Measurements from ENCODE around the gene ULK1. TPM values are rescaled to one million over a fixed set of nuclear protein-coding genes. Genes with fewer than 3 reads are reported as not detected.

Gene ULK1
- total RNA-seq, 2 experiments from 2014 or later, result 35.2 to 42.2 TPM

DNA sequence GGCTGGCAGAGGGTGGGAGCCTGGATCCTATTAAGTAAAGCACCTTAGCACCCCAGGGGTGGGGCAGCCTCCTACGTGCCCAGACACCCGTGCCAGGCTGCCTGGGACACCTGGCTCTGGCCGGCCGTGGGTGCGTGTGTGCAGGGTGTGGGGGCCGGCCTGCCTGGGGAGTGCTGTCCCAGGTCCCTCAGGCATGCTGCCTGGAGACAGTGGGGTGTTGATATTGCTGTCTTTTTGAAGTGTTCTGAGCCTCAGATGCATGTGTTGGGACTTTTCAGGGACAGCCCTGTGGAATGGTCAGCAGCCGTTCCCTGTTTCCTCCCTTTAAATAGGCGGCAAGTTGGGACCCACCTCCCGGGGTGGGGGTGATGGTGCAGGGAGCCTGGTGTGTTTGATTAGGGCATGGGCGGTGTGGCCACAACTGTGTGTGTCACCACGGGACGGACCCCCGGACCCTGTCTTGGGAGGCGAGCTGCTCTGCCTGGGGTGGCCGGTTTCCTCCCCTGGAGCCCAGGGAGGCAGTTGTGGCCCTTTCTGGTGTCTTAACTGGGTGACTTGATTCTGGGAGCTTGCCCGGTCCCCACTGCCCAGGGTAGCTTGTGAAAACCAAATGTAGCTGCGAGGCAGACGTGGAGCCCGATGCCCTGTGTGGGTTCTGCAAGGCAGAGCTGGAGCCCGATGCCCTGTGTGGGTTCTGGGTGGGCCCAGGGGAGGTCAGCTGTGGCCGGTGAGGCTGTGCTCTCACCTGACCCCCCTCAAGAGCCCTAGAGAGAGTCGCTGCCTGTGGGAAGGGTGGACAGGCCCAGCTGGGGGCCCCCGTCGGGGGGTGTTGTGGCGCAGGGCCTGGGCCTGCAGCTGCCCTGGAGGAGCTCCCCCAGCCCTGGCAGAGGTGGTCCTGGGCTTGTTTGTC, 8.2 kb downstream of the ULK1 start:
- ChIA-PET CTCF (no interaction called here), POLR2A (interaction anchor here (1.4 kb wide), 1 partner anchor 18 kb away, joined by 3 read pairs; no protein-coding TSS in a partner anchor)
- Mint-ChIP-seq H3K4me1 (peaks cover 10% of the 10 kb centered on the region), H3K27me3 (no peaks in the 10 kb centered on the region), H3K4me3 (no peak overlapping the region), H3K27ac (no peak overlapping the region), H3K36me3 (ENCODE audit: low read depth) (no peaks in the 10 kb centered on the region), H3K9me3 (no peaks in the 10 kb centered on the region)
- no peak for DNase-seq

GRCh38 chr12:131903270-131904255, 9.1 kb downstream of the ULK1 start:
- Mint-ChIP-seq H3K27ac (no peak overlapping the region), H3K27me3 (no peaks in the 10 kb centered on the region), H3K4me1 (peaks cover 6% of the 10 kb centered on the region), H3K36me3 (ENCODE audit: low read depth) (no peaks in the 10 kb centered on the region), H3K4me3 (no peak overlapping the region), H3K9me3 (no peaks in the 10 kb centered on the region)
- no peak for DNase-seq
- POLR2A ChIA-PET, result interaction anchor here (1.4 kb wide), 1 partner anchor 19 kb away, joined by 3 read pairs; no protein-coding TSS in a partner anchor
- CTCF ChIA-PET, result no interaction called here

- H3K9me3 Mint-ChIP-seq, result no peaks in the 10 kb centered on the region
- no peak for DNase-seq
- H3K4me1 Mint-ChIP-seq, result peaks cover 6% of the 10 kb centered on the region
- no peak overlapping the region for H3K27ac Mint-ChIP-seq
- no peak overlapping the region for H3K4me3 Mint-ChIP-seq
- ChIA-PET CTCF (no interaction called here), POLR2A (no interaction called here)
- no peaks in the 10 kb centered on the region for H3K27me3 Mint-ChIP-seq
- no peaks in the 10 kb centered on the region for H3K36me3 Mint-ChIP-seq (ENCODE audit: low read depth)
Observed at GRCh38 chr12:131904346-131904745, 9.9 kb downstream of the ULK1 start.

- H3K27ac Mint-ChIP-seq, result no peak overlapping the region
- H3K27me3 Mint-ChIP-seq, result no peaks in the 10 kb centered on the region
- peaks cover 4% of the 10 kb centered on the region for H3K4me1 Mint-ChIP-seq
- no peak for DNase-seq
- CTCF ChIA-PET, result no interaction called here
- no peak overlapping the region for H3K4me3 Mint-ChIP-seq
- H3K9me3 Mint-ChIP-seq, result no peaks in the 10 kb centered on the region
- POLR2A ChIA-PET, result no interaction called here
- no peaks in the 10 kb centered on the region for H3K36me3 Mint-ChIP-seq (ENCODE audit: low read depth)
Observed at GRCh38 chr12:131905081-131905629, 10.7 kb downstream of the ULK1 start.

DNA sequence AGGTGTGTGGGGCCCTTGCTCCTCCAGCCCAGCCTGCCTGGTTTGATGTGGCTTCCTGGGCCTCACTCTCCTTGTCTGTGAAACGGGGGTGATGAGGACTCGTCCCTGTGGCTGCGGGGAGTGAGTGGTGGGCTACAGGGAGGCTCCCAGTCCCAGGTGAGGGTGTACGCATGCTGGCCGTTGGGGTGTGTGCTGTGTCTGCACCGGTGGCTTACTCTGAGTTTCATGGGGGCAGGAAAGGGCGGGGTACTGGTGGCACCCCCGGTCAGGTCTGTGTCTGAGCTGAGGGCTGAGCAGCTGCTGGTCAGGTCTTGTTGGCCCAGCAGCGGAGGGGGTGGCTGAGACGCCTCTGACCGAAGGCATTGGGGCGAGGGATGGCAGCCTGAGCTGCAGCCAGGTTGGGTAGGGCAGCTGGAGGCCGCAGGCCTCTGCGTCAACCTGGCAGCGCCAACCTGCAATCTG, 11.2 kb downstream of the ULK1 start:
- H3K36me3 Mint-ChIP-seq (ENCODE audit: low read depth), result no peaks in the 10 kb centered on the region
- no peak overlapping the region for H3K27ac Mint-ChIP-seq
- H3K9me3 Mint-ChIP-seq, result no peaks in the 10 kb centered on the region
- no peaks in the 10 kb centered on the region for H3K27me3 Mint-ChIP-seq
- POLR2A ChIA-PET, result no interaction called here
- DNase-seq, result no peak
- peaks cover 4% of the 10 kb centered on the region for H3K4me1 Mint-ChIP-seq
- CTCF ChIA-PET, result no interaction called here
- no peak overlapping the region for H3K4me3 Mint-ChIP-seq

DNA sequence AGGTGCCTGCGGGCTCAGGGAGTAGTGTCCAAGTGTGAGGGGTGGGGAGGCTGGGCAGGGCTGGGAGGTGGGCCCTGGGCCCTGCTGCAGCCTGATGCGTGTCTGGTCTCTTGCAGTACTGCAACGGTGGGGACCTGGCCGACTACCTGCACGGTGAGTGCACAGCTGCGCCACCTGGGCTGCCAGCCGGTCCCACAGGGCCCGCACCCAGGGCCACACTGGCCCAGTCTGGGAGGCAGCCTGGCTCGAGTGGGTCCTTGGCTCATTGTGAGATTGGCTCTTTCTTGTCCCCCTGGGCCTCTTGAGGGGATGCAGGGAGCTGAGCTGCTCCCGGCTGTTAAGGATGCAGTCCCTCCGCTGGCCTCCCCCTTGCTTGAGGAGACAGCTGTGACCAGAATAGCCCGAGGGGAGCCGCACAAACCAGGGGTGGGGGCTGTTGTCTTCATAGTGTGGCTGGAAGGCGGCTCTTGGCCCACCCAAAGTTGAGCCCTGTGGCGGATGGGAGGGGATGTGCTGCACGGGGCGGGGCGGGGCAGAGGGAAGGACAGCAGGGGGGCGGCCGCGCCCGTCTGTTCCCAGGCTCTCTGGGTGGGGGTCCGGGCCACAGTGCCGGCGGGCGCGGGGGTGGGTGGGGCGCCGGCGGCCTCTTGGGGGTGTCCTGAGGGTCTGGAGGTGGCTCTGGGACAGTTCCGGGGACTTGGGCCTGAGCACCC, 13.1 kb downstream of the ULK1 start:
- Mint-ChIP-seq H3K27ac (no peak overlapping the region), H3K4me3 (no peak overlapping the region), H3K27me3 (no peaks in the 10 kb centered on the region), H3K4me1 (peaks cover 4% of the 10 kb centered on the region), H3K36me3 (ENCODE audit: low read depth) (peaks cover 4% of the 10 kb centered on the region), H3K9me3 (no peaks in the 10 kb centered on the region)
- ChIA-PET CTCF (no interaction called here), POLR2A (no interaction called here)
- DNase-seq, result no peak

DNA sequence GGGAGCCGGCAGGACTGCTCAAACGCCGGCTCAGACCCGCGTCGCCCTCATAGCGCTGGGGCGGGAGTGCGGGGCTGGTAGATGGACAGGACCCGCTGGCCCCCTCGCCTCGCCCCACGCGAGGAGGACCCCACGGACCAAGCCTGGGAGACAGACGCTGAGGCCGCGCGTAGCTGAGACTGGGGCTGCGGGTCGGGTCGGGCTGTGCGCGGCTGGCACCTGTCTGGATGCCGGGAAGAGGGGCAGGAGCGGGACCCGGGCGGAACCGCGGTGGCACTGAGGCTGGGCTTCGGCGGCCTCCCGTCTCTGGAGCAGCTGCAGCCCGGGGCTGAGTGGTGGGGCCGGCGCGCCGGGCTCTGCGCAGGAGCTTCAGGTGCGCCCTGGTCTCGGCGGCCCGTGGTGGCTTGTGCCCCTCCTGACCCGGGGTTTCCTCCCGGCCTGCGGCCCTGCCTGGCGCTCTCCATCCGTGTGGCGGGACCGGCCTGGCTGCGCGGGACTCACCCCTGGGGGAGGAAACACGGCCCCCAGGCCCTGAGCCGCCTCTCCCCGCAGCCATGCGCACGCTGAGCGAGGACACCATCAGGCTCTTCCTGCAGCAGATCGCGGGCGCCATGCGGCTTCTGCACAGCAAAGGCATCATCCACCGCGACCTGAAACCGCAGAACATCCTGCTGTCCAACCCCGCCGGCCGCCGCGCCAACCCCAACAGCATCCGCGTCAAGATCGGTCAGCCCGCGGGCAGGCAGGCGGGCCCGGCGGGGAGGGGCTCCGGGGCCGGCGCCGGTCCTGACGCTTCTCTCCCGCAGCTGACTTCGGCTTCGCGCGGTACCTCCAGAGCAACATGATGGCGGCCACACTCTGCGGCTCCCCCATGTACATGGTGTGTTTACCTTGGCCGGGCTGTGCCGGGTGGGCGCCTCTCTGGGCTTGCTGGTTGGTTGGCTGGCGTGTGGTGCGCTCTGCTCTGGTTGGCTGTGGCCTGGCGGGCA, 14.0 kb downstream of the ULK1 start:
- POLR2A ChIA-PET, result no interaction called here
- CTCF ChIA-PET, result no interaction called here

GRCh38 chr12:131909081-131909751, 14.8 kb downstream of the ULK1 start:
- peaks cover 4% of the 10 kb centered on the region for H3K36me3 Mint-ChIP-seq (ENCODE audit: low read depth)
- no peak overlapping the region for H3K4me3 Mint-ChIP-seq
- H3K9me3 Mint-ChIP-seq, result no peaks in the 10 kb centered on the region
- H3K27ac Mint-ChIP-seq, result no peak overlapping the region
- H3K27me3 Mint-ChIP-seq, result no peaks in the 10 kb centered on the region
- POLR2A ChIA-PET, result interaction anchor here (1.2 kb wide), 1 partner anchor 8 kb away, joined by 3 read pairs; no protein-coding TSS in a partner anchor
- no peak for DNase-seq
- CTCF ChIA-PET, result no interaction called here
- H3K4me1 Mint-ChIP-seq, result peaks cover 4% of the 10 kb centered on the region

More for the DNA sequence above, 14.0 kb downstream of the ULK1 start:
- Mint-ChIP-seq H3K9me3 (no peaks in the 10 kb centered on the region), H3K4me1 (peaks cover 4% of the 10 kb centered on the region), H3K27ac (no peak overlapping the region), H3K27me3 (no peaks in the 10 kb centered on the region), H3K36me3 (ENCODE audit: low read depth) (peaks cover 4% of the 10 kb centered on the region), H3K4me3 (no peak overlapping the region)
- no peak for DNase-seq

DNA sequence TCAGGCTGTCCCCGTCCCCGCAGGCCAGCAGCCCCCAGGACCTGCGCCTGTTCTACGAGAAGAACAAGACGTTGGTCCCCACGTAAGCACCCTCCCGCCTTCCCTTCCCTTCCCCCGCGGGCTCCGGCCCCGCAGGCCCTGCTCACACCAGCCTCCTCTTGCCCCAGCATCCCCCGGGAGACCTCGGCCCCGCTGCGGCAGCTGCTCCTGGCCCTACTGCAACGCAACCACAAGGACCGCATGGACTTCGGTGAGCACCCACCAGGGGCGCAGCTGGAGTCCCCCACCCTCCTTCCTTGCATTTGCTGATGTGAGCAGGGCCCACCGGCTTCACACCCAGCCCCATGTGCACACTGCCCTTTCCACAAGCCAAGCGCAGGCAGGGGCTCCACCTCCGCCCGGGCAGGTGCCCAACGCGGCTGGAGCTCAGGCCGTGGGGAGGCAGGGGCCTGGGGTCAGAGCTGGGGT, 15.4 kb downstream of the ULK1 start:
- H3K36me3 Mint-ChIP-seq (ENCODE audit: low read depth), result peaks cover 6% of the 10 kb centered on the region
- H3K27me3 Mint-ChIP-seq, result no peaks in the 10 kb centered on the region
- H3K9me3 Mint-ChIP-seq, result no peaks in the 10 kb centered on the region
- ChIA-PET POLR2A (interaction anchor here (1.2 kb wide), 1 partner anchor 8 kb away, joined by 3 read pairs; no protein-coding TSS in a partner anchor), CTCF (no interaction called here)
- H3K27ac Mint-ChIP-seq, result no peak overlapping the region
- no peak overlapping the region for H3K4me3 Mint-ChIP-seq
- DNase-seq, result no peak
- H3K4me1 Mint-ChIP-seq, result peaks cover 4% of the 10 kb centered on the region

DNA sequence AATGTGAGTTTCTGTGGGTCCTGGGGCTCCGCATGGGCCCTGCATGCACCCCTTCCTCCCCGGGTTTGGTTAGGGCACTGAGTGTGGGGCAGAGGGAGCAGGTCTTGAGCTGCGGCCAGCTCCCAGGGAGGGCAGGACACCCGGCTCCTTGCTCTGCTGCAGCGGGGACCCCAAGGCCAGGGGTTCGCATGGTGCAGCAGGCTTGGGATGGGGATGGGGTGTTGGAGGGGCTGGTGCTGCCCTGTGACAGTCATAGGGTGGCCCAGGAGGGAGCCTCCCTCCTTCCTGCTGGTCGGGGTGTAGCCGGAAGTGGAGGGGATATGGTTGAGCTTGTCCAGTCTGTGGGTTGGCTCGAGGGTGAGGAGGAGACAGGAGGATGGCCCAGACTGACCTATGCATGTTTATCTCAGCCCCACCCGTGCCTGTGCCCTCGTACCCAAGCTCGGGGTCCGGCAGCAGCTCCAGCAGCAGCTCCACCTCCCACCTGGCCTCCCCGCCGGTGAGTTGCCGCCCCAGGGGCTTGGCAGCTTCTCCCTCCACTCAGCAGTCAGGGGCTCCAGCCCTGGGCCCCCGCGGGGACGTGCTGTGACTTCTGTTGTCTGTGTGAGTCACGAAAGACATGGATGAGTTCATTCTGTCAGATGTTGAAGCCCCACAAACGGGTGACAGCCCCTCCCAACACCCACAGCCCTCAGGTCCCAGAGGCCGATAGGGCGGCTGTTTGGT, 16.0 kb downstream of the ULK1 start:
- ChIA-PET CTCF (no interaction called here), POLR2A (interaction anchor here (1.2 kb wide), 1 partner anchor 9 kb away, joined by 3 read pairs; no protein-coding TSS in a partner anchor)
- Mint-ChIP-seq H3K4me3 (no peak overlapping the region), H3K9me3 (no peaks in the 10 kb centered on the region), H3K27me3 (no peaks in the 10 kb centered on the region), H3K4me1 (peaks cover 3% of the 10 kb centered on the region), H3K36me3 (ENCODE audit: low read depth) (peaks cover 6% of the 10 kb centered on the region), H3K27ac (no peak overlapping the region)
- DNase-seq, result no peak

Measured in activated CD4-positive, alpha-beta memory T cell treated with anti-CD3 and anti-CD28 coated beads, Interleukin-2, amount 10 ng/mL, durations not matched to agents 7 days and 5 days (primary cell).